ENCODE results near the gene TNRC18.

GRCh38 chr7:5454485-5454884 lies 30.9 kb upstream of the TNRC18 start:
- TF ChIP-seq, protein P1, sequence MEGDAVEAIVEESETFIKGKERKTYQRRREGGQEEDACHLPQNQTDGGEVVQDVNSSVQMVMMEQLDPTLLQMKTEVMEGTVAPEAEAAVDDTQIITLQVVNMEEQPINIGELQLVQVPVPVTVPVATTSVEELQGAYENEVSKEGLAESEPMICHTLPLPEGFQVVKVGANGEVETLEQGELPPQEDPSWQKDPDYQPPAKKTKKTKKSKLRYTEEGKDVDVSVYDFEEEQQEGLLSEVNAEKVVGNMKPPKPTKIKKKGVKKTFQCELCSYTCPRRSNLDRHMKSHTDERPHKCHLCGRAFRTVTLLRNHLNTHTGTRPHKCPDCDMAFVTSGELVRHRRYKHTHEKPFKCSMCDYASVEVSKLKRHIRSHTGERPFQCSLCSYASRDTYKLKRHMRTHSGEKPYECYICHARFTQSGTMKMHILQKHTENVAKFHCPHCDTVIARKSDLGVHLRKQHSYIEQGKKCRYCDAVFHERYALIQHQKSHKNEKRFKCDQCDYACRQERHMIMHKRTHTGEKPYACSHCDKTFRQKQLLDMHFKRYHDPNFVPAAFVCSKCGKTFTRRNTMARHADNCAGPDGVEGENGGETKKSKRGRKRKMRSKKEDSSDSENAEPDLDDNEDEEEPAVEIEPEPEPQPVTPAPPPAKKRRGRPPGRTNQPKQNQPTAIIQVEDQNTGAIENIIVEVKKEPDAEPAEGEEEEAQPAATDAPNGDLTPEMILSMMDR (IDR thresholded peaks at IDR 0.05), result no peak
- no peak for TF ChIP-seq POLR2A (IDR thresholded peaks at IDR 0.05)
